ENCODE measurements around the gene SYCE1L.

DNA sequence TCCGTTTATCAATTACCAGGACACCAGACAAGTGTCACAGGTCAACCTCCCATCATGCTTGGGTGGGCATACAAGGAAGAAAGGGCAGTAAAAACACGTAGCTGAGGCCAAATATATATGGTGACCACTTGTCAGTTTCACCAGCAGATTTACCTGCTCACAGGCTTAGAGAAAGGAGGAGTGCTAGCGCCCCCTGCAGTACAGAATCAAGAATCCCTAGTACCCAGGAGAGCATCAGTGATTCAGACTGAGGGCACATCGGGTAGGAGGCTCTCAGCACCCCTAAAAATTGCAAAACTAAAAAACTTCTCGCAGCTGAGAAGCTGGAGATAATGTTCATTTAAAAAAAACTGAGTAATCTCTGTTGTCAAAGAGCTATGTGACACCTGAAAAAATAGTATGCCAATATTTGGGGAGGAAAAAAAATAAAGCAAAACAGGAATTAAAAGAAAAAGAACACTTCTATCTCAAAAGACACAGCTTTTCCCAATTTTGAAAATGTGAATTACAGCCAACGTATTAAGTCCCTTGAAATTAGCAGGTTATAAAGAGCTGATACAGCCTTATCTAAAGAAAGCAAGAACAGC is 29.5 kb upstream of the SYCE1L start:
- TF ChIP-seq, protein P1, sequence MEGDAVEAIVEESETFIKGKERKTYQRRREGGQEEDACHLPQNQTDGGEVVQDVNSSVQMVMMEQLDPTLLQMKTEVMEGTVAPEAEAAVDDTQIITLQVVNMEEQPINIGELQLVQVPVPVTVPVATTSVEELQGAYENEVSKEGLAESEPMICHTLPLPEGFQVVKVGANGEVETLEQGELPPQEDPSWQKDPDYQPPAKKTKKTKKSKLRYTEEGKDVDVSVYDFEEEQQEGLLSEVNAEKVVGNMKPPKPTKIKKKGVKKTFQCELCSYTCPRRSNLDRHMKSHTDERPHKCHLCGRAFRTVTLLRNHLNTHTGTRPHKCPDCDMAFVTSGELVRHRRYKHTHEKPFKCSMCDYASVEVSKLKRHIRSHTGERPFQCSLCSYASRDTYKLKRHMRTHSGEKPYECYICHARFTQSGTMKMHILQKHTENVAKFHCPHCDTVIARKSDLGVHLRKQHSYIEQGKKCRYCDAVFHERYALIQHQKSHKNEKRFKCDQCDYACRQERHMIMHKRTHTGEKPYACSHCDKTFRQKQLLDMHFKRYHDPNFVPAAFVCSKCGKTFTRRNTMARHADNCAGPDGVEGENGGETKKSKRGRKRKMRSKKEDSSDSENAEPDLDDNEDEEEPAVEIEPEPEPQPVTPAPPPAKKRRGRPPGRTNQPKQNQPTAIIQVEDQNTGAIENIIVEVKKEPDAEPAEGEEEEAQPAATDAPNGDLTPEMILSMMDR (IDR thresholded peaks at IDR 0.05): peak in 4 of 6 experiments; percentile 44 to 56 (median 50)
- TF ChIP-seq POLR2A (IDR thresholded peaks at IDR 0.05): no peak
